Panc1 (cell line): Measurements from ENCODE around the gene EXOC6B.

Experiments
- POLR2AphosphoS5 ChIP-seq: IDR thresholded peaks from 2 replicates; pipeline ENCODE4 v1.6.1; 2012; ENCODE audit warnings: mild to moderate bottlenecking, low read depth, low read length, moderate library complexity
- SIN3A ChIP-seq: IDR thresholded peaks from 2 replicates; pipeline ENCODE4 v1.6.1; 2012; ENCODE audit warnings: low read depth, mild to moderate bottlenecking, low read length, moderate library complexity, borderline replicate concordance; ENCODE audit not compliant: insufficient read depth
- TF ChIP-seq, protein P1 (sequence below): fragments of 450-650 bp; IDR thresholded peaks from 2 replicates; pipeline ENCODE4 v1.5.1; 2017; ENCODE audit warnings: mild to moderate bottlenecking

DNA sequence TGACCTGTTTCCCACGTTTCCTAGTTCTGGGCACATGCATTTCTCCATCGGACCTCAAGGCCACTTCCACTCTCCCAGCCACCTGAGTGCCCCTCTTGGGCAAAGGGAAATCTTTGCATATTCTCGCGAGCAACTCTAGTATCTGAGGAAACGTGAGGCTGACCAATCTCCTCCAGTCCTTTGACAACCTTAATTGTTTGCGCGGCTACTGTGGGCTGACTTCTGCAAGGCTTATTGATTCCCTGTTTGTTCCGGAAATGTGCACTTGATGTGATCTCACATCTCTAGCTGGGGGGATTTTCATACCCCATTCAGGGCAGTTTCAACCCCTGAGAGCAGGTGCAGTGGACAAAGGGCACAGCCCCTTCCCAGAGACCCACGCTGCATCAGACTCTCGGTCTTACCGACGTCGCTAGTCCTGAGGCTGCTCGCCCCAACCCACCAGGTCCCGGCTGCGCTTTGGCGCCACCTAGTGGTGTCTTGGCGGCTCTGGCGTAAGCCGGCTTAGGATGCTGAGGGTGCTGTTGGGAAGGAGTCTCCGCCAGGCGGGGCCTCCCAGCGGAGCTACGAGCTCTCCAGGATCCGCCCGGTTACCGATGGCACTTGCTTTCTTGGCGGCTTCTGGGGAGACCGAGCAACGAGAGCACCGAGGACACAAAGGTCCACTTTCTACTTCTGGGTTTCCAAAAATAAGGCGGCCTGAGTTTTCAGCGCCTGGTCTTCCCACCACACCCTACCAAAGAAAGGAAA lies 36.6 kb upstream of the EXOC6B start:
- TF ChIP-seq POLR2AphosphoS5 (no peak), SIN3A (no peak)
- TF ChIP-seq, protein P1, sequence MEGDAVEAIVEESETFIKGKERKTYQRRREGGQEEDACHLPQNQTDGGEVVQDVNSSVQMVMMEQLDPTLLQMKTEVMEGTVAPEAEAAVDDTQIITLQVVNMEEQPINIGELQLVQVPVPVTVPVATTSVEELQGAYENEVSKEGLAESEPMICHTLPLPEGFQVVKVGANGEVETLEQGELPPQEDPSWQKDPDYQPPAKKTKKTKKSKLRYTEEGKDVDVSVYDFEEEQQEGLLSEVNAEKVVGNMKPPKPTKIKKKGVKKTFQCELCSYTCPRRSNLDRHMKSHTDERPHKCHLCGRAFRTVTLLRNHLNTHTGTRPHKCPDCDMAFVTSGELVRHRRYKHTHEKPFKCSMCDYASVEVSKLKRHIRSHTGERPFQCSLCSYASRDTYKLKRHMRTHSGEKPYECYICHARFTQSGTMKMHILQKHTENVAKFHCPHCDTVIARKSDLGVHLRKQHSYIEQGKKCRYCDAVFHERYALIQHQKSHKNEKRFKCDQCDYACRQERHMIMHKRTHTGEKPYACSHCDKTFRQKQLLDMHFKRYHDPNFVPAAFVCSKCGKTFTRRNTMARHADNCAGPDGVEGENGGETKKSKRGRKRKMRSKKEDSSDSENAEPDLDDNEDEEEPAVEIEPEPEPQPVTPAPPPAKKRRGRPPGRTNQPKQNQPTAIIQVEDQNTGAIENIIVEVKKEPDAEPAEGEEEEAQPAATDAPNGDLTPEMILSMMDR: peak; percentile 99
